IMR-90 (cell line): ENCODE results near the gene KCNK7. TPM values are rescaled to one million over a fixed set of nuclear protein-coding genes. Genes with fewer than 3 reads are reported as not detected.

Source experiments
- ATAC-seq: fragments of 200-7000 bp; cut with Tn5 transposase; 2 replicates; pipeline ENCODE4 v1.9.1; 2020; ENCODE audit warnings: low read depth, mild to moderate bottlenecking, moderate library complexity
- BruUV-seq: library from RNA; stranded (reverse); fragments of 400-500 nt; replicated peaks from 2 replicates; lab custom pipeline; 2021; lab: Mats Ljungman, UMichigan
- CTCF ChIA-PET: fragments of 300-600 bp; formaldehyde crosslinking; extraction: SDS; loops from one replicate; lab custom pipeline; 2021; ENCODE audit warnings: antibody characterized with exemption; lab: Yijun Ruan, JAX
- POLR2A ChIA-PET: fragments of 300-600 bp; sonication (Branson Sonifier 250); formaldehyde crosslinking; loops from one replicate; lab custom pipeline; 2022; ENCODE audit warnings: antibody characterized with exemption; ENCODE audit not compliant: unreplicated experiment; lab: Charles Lee
- DNase-seq: peaks from one replicate; pipeline ENCODE4 v3.0.0; 2013
- H2AFZ ChIP-seq: replicated peaks from 2 replicates; pipeline ENCODE3; 2013; ENCODE audit warnings: low read length, mild to moderate bottlenecking; ENCODE audit not compliant: poor library complexity
- H2AK5ac ChIP-seq: 2 replicates; pipeline ENCODE4 v1.6.1; 2013; ENCODE audit warnings: low read depth, low read length, inconsistent platforms
- H2AK9ac ChIP-seq: replicated peaks from 2 replicates; pipeline ENCODE3; 2013; ENCODE audit warnings: mild to moderate bottlenecking, low read depth, low read length, moderate library complexity; ENCODE audit not compliant: poor library complexity
- H2BK120ac ChIP-seq: 2 replicates; pipeline ENCODE4 v1.6.1; 2013; ENCODE audit warnings: low read depth, low read length, inconsistent platforms
- H2BK15ac ChIP-seq: 3 replicates; pipeline ENCODE4 v1.6.1; 2013; ENCODE audit warnings: low read depth, low read length, inconsistent platforms
- H2BK20ac ChIP-seq: 2 replicates; pipeline ENCODE4 v1.6.1; 2013; ENCODE audit warnings: low read depth, mild to moderate bottlenecking, inconsistent platforms, low read length, moderate library complexity
- H2BK5ac ChIP-seq: 2 replicates; pipeline ENCODE4 v1.6.1; 2013; ENCODE audit warnings: mild to moderate bottlenecking, low read depth, low read length, inconsistent platforms; ENCODE audit not compliant: poor library complexity, severe bottlenecking
- H3K14ac ChIP-seq: replicated peaks from 2 replicates; pipeline ENCODE4 v1.6.1; 2013; ENCODE audit warnings: low read depth, low read length, inconsistent platforms
- H3K18ac ChIP-seq: 2 replicates; pipeline ENCODE4 v1.6.1; 2013; ENCODE audit warnings: low read depth, low read length, control low read depth
- H3K23ac ChIP-seq: 2 replicates; pipeline ENCODE4 v1.6.1; 2013; ENCODE audit warnings: low read depth, low read length, inconsistent platforms
- H3K27ac ChIP-seq: 2 replicates; pipeline ENCODE4 v1.5.1; 2013; ENCODE audit warnings: mild to moderate bottlenecking, control low read depth, low read length; ENCODE audit not compliant: insufficient read depth
- H3K27me3 ChIP-seq: 2 replicates; pipeline ENCODE4 v1.6.1; 2013; ENCODE audit warnings: low read length; ENCODE audit not compliant: control insufficient read depth, insufficient read depth
- H3K36me3 ChIP-seq: 2 replicates; pipeline ENCODE4 v1.6.1; 2013; ENCODE audit warnings: low read length, mixed read lengths; ENCODE audit not compliant: control insufficient read depth, insufficient read depth
- H3K4ac ChIP-seq: 2 replicates; pipeline ENCODE4 v1.6.1; 2013; ENCODE audit warnings: low read depth, low read length, inconsistent platforms
- H3K4me1 ChIP-seq: 2 replicates; pipeline ENCODE4 v1.6.1; 2013; ENCODE audit warnings: low read length, mixed read lengths; ENCODE audit not compliant: control insufficient read depth, insufficient read depth
- H3K4me2 ChIP-seq: 2 replicates; pipeline ENCODE4 v1.6.1; 2013; ENCODE audit warnings: low read depth, mild to moderate bottlenecking, control low read depth, low read length, moderate library complexity
- H3K4me3 ChIP-seq: 2 replicates; pipeline ENCODE4 v1.5.1; 2013; ENCODE audit warnings: low read depth, mild to moderate bottlenecking, control low read depth, low read length, moderate library complexity; ENCODE audit not compliant: insufficient read depth
- H3K56ac ChIP-seq: 2 replicates; pipeline ENCODE4 v1.6.1; 2013; ENCODE audit warnings: low read length, inconsistent platforms; ENCODE audit not compliant: insufficient read depth; ENCODE audit errors: extremely low read depth
- H3K79me1 ChIP-seq, 2 experiments: 2 replicates each; pipeline ENCODE4 v1.6.1; 2013; ENCODE audit warnings: low read length in 2 of 2, inconsistent platforms in 1 of 2, low read depth in 1 of 2
- H3K9ac ChIP-seq: 2 replicates; pipeline ENCODE4 v1.6.1; 2013; ENCODE audit warnings: low read depth, low read length, control low read depth
- H3K9me1 ChIP-seq: 2 replicates; pipeline ENCODE4 v1.6.1; 2013; ENCODE audit warnings: low read length, inconsistent platforms; ENCODE audit not compliant: insufficient read depth
- H3K9me3 ChIP-seq: 2 replicates; pipeline ENCODE4 v1.6.1; 2013; ENCODE audit warnings: low read length; ENCODE audit not compliant: control insufficient read depth, insufficient read depth
- H4K20me1 ChIP-seq: 2 replicates; pipeline ENCODE4 v1.6.1; 2013; ENCODE audit warnings: low read length, inconsistent platforms; ENCODE audit not compliant: insufficient read depth
- H4K5ac ChIP-seq: 2 replicates; pipeline ENCODE4 v1.6.1; 2013; ENCODE audit warnings: mild to moderate bottlenecking, low read depth, low read length, control low read depth
- H4K8ac ChIP-seq, 2 experiments: 2 replicates each; pipeline ENCODE4 v1.6.1; 2013; ENCODE audit warnings: low read depth in 2 of 2, low read length in 2 of 2, control low read depth in 1 of 2, inconsistent platforms in 1 of 2
- H4K91ac ChIP-seq: 2 replicates; pipeline ENCODE4 v1.6.1; 2013; ENCODE audit warnings: low read depth, low read length, inconsistent platforms; ENCODE audit not compliant: insufficient read depth
- CEBPB ChIP-seq: IDR thresholded peaks from 2 replicates; pipeline ENCODE4 v1.6.1; 2012; ENCODE audit warnings: low read depth, low read length, improper control_type of control experiment
- CHD1 ChIP-seq: IDR thresholded peaks from 2 replicates; pipeline ENCODE4 v1.6.1; 2012; ENCODE audit warnings: low read depth, low read length, improper control_type of control experiment
- ELK1 ChIP-seq: fragments of 150-350 bp; IDR thresholded peaks from 2 replicates; pipeline ENCODE4 v1.6.1; 2016; ENCODE audit warnings: low read depth, mild to moderate bottlenecking, low read length, moderate library complexity, borderline replicate concordance
- FOS ChIP-seq: fragments of 150-350 bp; IDR thresholded peaks from 2 replicates; pipeline ENCODE4 v1.6.1; 2016; ENCODE audit warnings: low read depth, low read length
- MAFK ChIP-seq: IDR thresholded peaks from 2 replicates; pipeline ENCODE4 v1.6.1; 2012; ENCODE audit warnings: low read depth, low read length, improper control_type of control experiment
- MAZ ChIP-seq: IDR thresholded peaks from 2 replicates; pipeline ENCODE4 v1.6.1; 2012; ENCODE audit warnings: low read depth, mild to moderate bottlenecking, low read length, improper control_type of control experiment, moderate library complexity, borderline replicate concordance
- MXI1 ChIP-seq: IDR thresholded peaks from 2 replicates; pipeline ENCODE4 v1.6.1; 2012; ENCODE audit warnings: low read depth, mild to moderate bottlenecking, low read length, moderate library complexity, borderline replicate concordance
- NFE2L2 ChIP-seq: fragments of 150-350 bp; IDR thresholded peaks from 2 replicates; pipeline ENCODE4 v1.6.1; 2016; ENCODE audit warnings: low read depth, mild to moderate bottlenecking, low read length
- POLR2A ChIP-seq: IDR thresholded peaks from 2 replicates; pipeline ENCODE4 v1.6.1; 2012; ENCODE audit warnings: mild to moderate bottlenecking, low read depth, low read length
- RCOR1 ChIP-seq: IDR thresholded peaks from 2 replicates; pipeline ENCODE4 v1.6.1; 2012; ENCODE audit warnings: mild to moderate bottlenecking, low read length, improper control_type of control experiment; ENCODE audit not compliant: insufficient replicate concordance
- RFX5 ChIP-seq: IDR thresholded peaks from 2 replicates; pipeline ENCODE4 v1.8.0; 2012; ENCODE audit warnings: low read depth, mild to moderate bottlenecking, low read length, moderate library complexity
- WGBS, 2 experiments: methylation state at CpG; one replicate each; pipeline versions ENCODE4 v1.1.5 to v1.1.7; 2013; ENCODE audit warnings: missing lambda C conversion rate in 2 of 2; ENCODE audit not compliant: insufficient read length in 1 of 2; ENCODE audit errors: extremely low coverage in 2 of 2; 5-methylcytosine and 5-hydroxymethylcytosine counted together
- dilution Hi-C: fragments of 300-500 bp; cut with HindIII; formaldehyde crosslinking; loops from one replicate; pipeline ENCODE4 v1.14.3; 2018; ENCODE audit warnings: low sequenced_read_pairs; ENCODE audit not compliant: unreplicated experiment
- in situ Hi-C: fragments of 300-500 bp; cut with MboI; formaldehyde crosslinking; loops from 3 replicates; pipeline ENCODE4 v1.14.3; 2019; ENCODE audit warnings: low sequenced_read_pairs, inconsistent platforms, mixed read lengths
- intact Hi-C: fragments of 100-400 bp; cut with micrococcal nuclease; formaldehyde crosslinking; loops from 2 replicates; pipeline ENCODE4 v1.10.0; 2022
- polyA plus RNA-seq, 3 experiments: library from polyadenylated mRNA; depleted of rRNA; stranded (reverse); fragments of >200 nt; gene quantifications; 2 replicates each; pipeline ENCODE4 v1.2.3, GENCODE V29; 2012; ENCODE audit warnings: low replicate concordance in 1 of 3
- total RNA-seq: library from RNA; depleted of rRNA; stranded (reverse); fragments of >200 nt; gene quantifications from 2 replicates; pipeline ENCODE4 v1.2.3, GENCODE V29; 2012
- TF ChIP-seq, protein P1 (sequence below): conservative IDR thresholded peaks from 2 replicates; pipeline ENCODE4 v1.5.1; 2012; ENCODE audit warnings: mild to moderate bottlenecking, low read depth, low read length, improper control_type of control experiment
- TF ChIP-seq, protein P2 (sequence below): fragments of 150-350 bp; IDR thresholded peaks from 2 replicates; pipeline ENCODE4 v1.6.1; 2017; ENCODE audit warnings: mild to moderate bottlenecking, antibody characterized with exemption, low read length, low read depth

KCNK7 gene
- total and polyA plus RNA-seq, 2 of the 4 experiments (the other 2 are of a cell fraction), result 0.09 TPM; not detected in 1

DNA sequence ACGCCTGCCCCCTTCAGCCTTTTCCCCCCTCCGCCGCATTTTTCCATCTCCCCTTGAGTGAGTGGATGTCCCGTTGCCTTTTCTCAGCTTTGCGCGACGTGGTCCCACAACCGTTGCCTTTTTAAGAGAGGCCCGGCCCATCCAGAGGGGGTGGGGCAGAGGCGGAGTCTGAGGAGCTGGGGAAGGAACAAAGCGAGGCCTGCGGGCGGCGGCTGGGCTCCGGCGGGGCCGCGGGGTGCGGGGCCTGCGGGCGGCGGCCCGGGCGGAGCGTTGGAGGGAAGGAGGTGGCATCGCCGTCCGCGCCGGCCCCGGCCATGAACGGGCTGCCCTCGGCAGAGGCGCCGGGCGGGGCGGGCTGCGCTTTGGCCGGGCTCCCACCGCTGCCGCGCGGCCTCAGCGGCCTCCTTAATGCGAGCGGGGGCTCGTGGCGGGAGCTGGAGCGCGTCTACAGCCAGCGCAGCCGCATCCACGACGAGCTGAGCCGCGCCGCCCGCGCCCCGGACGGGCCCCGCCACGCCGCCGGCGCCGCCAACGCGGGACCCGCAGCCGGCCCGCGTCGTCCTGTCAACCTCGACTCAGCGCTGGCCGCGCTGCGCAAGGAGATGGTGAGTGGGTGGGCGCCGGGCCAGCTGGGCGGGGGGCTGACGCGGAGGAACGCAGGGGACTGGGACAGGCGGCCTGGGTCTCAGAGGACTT is 23.1 kb downstream of the KCNK7 start, which contains the start of gene FAM89B:
Gene FAM89B (plus strand): TSS at position 183 of the 696 bp plus-strand sequence. CDS start 132 bp downstream, at position 315.
- Histone ChIP-seq H2AK5ac (peak within 1 kb of the TSS; percentile 97; the same call in 1 of the 2 replicates), H2BK20ac (no peak within 1 kb of the TSS), H4K91ac (0 out of 2 replicates have a peak within 1 kb of the TSS, but pooled peaks have one; percentile 51), H3K4me2 (peak within 1 kb of the TSS; percentile 93), H2AFZ (peak within 1 kb of the TSS; percentile 86), H3K4ac (peak within 1 kb of the TSS; percentile 88), H3K4me3 (peak within 1 kb of the TSS; percentile 75), H3K14ac (peak within 1 kb of the TSS; percentile 14; the same call in 1 of the 2 replicates), H4K5ac (peak within 1 kb of the TSS; percentile 27; the same call in 1 of the 2 replicates), H4K8ac (no peak within 1 kb of the TSS; a peak in 1 of 4 replicates), H3K9ac (peak within 1 kb of the TSS; percentile 79), H3K56ac (peak within 1 kb of the TSS; percentile 37; the same call in 1 of the 2 replicates), H3K79me1 (peaks cover 29 to 73% of the 10 kb centered on the region in 2 experiments), H3K27me3 (no peaks in the 10 kb centered on the region), H3K9me1 (peaks cover 13% of the 10 kb centered on the region), H3K36me3 (peaks cover 4% of the 10 kb centered on the region; the same call in 1 of the 2 replicates), H3K9me3 (no peaks in the 10 kb centered on the region), H3K27ac (peak within 1 kb of the TSS; percentile 57), H3K18ac (no peak within 1 kb of the TSS), H2BK120ac (0 out of 2 replicates have a peak within 1 kb of the TSS, but pooled peaks have one; percentile 8), H2AK9ac (peak within 1 kb of the TSS; percentile 96), H4K20me1 (peaks cover 28% of the 10 kb centered on the region), H3K4me1 (peaks cover 35% of the 10 kb centered on the region), H3K23ac (peak within 1 kb of the TSS; percentile 78; the same call in 1 of the 2 replicates), H2BK5ac (peak within 1 kb of the TSS; percentile 73), H2BK15ac (no peak within 1 kb of the TSS)
- intact Hi-C loops (loop anchor here (5.0 kb wide), 2 partner anchors 35 to 190 kb away; partner anchors contain the start of gene SLC25A45), dilution Hi-C loops (no loop called here), in situ Hi-C loops (no loop called here)
- DNase-seq (peak; percentile 77), ATAC-seq (peak; percentile 41)
- ChIA-PET CTCF (interaction anchor here (1.0 to 2.6 kb wide), 2 partner anchors 14 to 32 kb away, joined by 4 to 15 read pairs; partner anchors contain the start of gene LTBP3), POLR2A (interaction anchor here (0.6 to 1.1 kb wide), 4 partner anchors 73 to 794 kb away, joined by 3 to 9 read pairs (median 4); partner anchors contain the start of genes NEAT1 and SF1)
- WGBS, 2 experiments, result 0% methylated on average over 43 of the region's 86 CpGs; no CpG with 5 or more reads in 1 of the 2 experiments
- BruUV-seq, result no TSS peak
- no peak for TF ChIP-seq CHD1
- peak; percentile 72; the same call in 1 of the 2 replicates for TF ChIP-seq MAZ
- TF ChIP-seq RFX5, result no peak
- peak; percentile 63 for TF ChIP-seq POLR2A
- no peak for TF ChIP-seq FOS
- TF ChIP-seq ELK1, result no peak
- TF ChIP-seq NFE2L2, result no peak
- TF ChIP-seq, protein P1, sequence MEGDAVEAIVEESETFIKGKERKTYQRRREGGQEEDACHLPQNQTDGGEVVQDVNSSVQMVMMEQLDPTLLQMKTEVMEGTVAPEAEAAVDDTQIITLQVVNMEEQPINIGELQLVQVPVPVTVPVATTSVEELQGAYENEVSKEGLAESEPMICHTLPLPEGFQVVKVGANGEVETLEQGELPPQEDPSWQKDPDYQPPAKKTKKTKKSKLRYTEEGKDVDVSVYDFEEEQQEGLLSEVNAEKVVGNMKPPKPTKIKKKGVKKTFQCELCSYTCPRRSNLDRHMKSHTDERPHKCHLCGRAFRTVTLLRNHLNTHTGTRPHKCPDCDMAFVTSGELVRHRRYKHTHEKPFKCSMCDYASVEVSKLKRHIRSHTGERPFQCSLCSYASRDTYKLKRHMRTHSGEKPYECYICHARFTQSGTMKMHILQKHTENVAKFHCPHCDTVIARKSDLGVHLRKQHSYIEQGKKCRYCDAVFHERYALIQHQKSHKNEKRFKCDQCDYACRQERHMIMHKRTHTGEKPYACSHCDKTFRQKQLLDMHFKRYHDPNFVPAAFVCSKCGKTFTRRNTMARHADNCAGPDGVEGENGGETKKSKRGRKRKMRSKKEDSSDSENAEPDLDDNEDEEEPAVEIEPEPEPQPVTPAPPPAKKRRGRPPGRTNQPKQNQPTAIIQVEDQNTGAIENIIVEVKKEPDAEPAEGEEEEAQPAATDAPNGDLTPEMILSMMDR, result no peak
- TF ChIP-seq CEBPB, result no peak
- TF ChIP-seq RCOR1, result no peak
- TF ChIP-seq MAFK, result no peak
- TF ChIP-seq, protein P2, sequence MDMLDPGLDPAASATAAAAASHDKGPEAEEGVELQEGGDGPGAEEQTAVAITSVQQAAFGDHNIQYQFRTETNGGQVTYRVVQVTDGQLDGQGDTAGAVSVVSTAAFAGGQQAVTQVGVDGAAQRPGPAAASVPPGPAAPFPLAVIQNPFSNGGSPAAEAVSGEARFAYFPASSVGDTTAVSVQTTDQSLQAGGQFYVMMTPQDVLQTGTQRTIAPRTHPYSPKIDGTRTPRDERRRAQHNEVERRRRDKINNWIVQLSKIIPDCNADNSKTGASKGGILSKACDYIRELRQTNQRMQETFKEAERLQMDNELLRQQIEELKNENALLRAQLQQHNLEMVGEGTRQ, result no peak
- TF ChIP-seq MXI1, result peak; percentile 64
